ENCODE results near the gene LEP.
A peak's percentile ranks its signal among the peaks of the same experiment; 100 is the strongest.

LEP gene

DNA sequence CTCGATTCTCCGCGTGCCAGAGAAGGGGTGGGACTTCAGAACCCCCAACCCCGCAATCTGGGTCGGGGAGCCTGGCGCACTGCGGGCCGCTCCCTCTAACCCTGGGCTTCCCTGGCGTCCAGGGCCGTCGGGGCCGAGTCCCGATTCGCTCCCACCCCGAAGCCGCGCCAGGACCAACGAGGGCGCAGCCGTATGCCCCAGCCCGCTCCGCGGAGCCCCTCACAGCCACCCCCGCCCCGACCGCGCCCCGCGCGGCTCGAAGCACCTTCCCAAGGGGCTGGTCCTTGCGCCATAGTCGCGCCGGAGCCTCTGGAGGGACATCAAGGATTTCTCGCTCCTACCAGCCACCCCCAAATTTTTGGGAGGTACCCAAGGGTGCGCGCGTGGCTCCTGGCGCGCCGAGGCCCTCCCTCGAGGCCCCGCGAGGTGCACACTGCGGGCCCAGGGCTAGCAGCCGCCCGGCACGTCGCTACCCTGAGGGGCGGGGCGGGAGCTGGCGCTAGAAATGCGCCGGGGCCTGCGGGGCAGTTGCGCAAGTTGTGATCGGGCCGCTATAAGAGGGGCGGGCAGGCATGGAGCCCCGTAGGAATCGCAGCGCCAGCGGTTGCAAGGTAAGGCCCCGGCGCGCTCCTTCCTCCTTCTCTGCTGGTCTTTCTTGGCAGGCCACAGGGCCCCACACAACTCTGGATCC is at the start of gene LEP:
Gene LEP (plus strand): TSS at position 583 of the 691 bp plus-strand sequence. CDS start 10,741 bp downstream, outside the sequence.
- no peak for DNase-seq

- DNase-seq = no peak
Observed at GRCh38 chr7:128192497-128193142, 48.5 kb upstream of the LEP start.

- DNase-seq = no peak
Observed at GRCh38 chr7:128194533-128195282, 46.4 kb upstream of the LEP start.

DNA sequence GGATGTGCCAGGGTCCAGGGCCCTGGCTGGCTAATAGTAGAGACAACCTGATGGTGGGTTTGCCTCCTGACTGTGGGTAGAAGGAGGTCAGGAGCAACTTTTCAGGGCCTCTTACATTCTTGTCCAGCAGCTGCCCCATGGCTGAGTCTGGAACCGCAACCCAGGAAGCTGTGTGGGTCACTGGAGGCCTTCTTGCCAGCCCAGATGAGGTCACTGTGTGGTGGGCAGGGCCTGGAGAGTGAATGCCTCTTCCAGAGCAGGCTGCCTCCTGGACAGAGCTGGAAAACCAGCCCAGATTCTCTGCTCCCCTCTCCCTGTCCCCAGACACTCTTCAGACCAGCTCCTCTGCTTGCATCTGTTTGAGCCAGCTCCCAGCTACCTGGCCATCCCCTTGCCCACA is 43.5 kb upstream of the LEP start:
- DNase-seq = no peak

GRCh38 chr7:128197989-128198580 is 43.0 kb upstream of the LEP start:
- no peak for DNase-seq

- no peak for DNase-seq
Observed at GRCh38 chr7:128200376-128200775, 40.7 kb upstream of the LEP start.

DNA sequence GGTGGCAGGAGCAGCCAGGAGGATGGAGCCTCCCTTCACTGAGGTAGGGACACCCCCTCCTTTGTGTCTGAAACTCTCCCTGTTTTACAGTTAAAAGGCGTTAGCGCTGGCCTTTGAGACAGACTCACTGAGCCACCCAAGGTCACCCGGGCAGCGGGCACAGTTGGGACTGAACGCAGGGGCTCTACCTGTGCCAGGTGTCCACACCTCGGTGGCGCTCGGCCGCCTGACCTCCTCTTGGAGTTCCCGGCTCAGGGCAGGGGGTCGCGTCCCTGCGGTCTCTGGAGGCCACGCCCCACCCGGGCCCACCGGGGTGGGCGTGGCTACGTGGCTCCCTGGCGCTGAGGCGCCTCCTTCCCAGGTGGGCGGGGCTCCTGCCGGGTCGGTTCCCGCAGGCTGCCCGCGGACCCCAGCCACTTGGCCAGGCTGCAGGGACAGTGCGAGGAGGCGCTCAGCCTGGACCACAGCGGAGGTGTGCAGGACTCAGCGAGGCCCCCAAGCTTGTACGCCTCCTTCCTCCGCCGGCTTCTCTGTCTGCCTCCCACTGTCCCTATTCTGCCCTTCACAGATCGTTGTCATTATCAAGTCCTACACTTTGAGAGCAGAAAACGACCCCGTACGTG is 39.9 kb upstream of the LEP start:
- no peak for DNase-seq

DNA sequence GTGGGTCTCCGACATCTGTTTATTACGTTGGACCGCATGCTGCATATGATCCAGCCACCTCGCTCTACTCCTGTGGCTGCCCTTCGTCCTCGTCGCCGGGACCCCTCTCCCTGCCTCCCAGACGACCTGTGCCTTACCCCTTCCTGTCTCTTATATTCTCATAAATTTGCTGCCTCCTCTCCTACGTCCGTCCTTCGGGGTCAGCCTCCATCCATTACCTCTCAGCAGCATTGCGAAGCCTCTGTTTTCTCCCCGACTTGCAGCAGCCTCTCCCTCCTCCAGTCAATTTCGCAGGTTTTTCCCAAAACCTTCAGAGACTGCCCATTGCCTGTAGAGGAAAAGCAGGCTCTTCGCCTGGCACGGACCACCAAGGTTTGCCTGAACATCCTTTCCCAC is 39.4 kb upstream of the LEP start:
- no peak for DNase-seq

DNA sequence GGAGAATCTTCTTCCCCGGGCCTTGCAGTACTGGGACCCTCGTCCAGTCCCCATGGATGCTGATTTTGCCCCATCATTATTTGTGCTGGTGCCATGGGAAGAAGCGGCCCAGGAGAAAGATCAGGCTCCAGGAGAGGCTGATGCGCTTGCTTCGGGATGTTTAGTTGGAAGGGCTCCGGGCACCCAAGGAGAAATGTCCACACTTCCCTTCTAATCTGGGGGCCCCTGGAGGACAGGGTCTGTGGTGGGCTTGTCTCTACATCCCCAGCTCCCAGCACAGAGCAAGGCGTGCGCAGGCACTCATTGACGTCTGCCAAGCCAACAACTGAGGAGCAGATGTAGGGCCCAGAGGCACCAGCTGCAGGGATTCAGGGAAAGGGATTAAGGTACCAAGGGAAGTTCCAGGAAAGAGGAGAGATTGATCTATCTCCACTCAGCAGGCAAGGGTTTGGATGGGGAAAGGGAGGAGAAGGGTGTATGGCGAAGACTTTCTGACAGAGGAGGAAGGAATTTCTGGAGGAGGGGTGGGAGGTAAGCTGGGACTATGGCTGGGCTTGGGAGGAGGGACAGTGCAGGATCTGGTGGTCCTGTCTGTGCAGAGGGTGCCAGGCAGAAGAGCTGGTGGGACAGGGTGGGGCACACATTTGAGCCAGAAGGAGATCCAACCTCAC is 38.7 kb upstream of the LEP start:
- no peak for DNase-seq

DNA sequence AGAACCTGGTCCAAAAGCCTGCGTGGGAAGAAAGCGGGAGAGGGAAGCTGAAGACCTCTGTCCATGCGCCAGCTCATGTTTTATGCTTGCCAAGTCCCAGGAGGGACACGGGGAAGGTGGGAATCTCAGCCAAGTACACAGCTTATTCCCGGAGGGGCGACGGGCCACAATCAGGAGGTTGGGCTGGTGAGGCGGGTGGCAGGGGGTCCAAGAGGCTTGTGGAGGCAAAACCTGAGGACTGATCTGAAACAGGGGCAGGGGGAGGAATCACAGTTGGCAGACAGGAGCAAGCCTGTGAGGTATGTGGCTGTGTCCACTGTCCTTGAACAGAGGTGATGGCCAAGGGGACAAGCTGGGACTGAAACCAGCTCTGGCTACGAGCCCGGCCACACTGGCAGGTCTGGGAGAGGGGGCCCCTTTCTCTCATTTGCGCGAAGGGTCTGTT is 38.0 kb upstream of the LEP start:
- no peak for DNase-seq

GRCh38 chr7:128203710-128204214 is 37.3 kb upstream of the LEP start:
- DNase-seq = no peak

- no peak for DNase-seq
Observed at GRCh38 chr7:128204455-128204854, 36.6 kb upstream of the LEP start.

DNA sequence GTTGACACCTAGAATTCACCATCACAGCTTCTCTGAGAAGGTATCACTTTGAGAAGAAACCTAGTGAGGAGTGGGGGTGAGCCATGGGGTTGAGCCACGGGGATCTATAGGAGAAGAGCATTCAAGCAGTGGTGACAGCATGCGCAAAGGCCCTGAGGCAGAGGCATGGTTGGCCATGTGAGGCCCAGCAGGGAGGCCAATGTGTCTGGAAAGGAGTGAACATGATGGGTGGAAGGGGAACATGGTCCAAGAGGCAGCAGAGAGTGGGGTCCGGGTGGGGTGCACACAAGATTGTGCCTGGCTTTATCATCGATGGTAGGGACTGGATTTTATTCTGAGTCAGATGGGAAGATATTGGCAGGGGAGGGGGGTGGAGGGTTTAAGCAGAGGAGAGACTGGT is 36.0 kb upstream of the LEP start:
- DNase-seq = no peak

GRCh38 chr7:128206017-128206746 is 34.9 kb upstream of the LEP start:
- DNase-seq = no peak

- DNase-seq = no peak
Observed at GRCh38 chr7:128206747-128207500, 34.2 kb upstream of the LEP start.

DNA sequence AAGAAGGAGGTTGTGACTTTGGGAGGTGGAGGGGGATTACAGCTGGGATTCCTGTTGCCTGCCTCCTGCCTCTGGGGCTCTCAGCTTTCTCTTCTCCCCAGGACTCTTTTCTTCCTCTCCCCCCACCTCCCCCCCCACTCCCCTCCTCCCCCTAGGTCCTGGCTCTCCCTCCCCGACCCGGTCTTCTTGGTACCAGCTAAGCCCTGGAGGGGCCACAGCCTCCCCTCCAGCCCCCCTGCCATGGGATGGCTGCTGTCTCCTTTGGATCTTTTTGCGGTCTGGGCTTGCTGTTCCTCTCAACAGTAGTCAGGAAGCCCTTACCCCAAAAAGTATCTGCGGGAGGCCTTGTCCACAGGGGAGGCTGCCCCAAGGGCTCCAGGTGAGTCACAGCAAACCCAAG is 33.5 kb upstream of the LEP start:
- no peak for DNase-seq

DNA sequence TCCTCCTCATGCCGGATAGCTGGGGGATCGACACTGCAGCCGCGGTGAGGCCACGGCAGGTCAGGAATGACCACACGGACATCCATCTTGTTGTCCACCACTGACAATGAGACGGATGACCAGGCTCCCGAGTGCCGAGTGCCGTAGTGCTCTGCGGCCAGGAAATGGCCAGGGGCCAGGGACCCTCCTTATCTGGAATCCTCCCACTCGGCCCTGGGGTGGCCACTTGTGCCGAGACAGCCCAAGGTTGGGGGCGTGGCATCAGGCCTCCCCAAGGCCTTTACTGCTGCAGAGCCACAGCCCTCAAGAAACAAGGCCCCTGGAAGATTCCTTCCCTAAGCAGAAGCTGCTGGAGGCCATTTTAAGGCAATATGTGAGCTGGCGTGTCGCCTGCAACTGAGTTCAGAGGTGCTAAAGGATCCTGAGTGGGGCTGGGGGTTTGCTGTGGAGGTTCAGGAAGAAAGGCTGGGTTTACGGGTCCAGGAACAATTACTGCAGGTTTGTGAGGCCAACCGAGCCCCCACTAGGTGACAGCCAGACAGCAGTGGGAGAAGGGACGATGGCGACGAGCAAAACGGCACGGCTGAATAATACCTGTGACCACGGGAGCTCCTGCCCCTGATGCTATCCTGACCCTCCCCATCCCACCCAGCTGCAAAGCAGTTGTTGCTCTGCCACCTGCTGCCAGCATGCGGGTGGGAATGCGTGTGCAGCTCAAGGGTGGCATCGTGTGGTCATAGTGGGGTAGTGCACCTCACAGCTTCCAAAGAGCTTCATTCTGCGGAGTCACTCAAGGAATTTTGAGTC is 31.6 kb upstream of the LEP start:
- DNase-seq = peak; percentile 59 to 60

DNA sequence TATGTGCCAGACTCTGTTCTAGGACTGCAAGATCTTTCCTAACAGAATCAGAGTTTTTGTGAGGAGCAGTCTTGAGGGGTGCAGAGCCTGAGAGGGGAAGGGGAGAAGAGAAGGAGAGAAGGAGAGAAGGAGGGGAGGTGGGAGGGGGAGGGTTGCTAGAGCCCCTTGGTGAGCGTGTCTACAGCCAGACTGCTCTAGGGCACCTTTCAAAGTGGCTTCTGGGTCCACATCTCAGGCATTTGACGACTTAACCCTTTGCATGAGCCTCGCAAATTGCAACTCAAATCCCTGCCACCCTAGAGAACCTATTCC is 31.1 kb upstream of the LEP start:
- no peak for DNase-seq

DNA sequence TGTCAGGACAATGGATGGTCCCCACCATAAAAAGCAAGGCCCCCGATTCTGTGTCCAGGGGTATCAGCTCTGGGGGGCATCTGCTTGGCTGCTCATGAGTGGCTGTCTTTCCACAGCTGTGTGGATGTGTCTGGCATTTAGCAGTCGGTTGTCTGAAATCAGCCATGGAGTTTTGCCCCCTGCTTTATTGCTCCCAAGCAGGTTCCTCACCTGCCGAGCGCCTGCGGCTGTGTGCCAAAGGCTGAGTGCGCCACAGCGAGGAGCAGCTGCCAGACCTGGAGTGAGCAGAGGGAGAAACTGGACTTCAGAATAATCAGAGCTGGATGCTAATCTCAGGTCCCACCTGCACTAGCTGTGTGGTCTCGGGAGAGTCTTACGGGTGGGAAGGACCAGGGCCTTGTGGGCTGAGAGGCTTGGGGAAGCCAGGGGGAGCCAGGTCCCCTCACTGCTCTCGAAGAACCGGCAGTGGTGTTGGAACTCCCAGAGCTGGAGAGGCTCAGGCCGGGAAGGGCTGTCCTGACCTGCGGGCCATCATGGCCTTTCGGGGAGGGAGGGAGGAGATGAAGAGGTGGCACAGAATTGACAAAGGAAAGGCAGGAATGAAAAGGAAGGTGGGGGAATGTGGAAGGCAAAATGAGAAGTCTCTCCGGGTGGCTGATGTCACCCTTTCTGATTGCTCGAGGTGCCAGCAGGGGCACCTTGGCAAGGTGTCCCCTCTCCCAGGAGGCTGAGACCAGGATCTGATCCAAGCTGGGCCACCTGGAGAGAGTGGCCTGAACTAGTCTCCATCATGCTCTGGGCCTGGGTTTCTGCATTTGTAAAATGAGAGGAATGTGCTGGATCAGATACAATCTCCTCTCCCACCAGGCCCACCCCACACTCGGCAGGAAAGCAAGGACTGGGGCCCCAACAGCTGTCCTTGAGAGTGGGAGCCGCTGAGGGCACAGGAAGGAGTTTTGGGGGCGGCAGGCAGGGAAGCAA is 30.2 kb upstream of the LEP start:
- DNase-seq = no peak

Measured in stimulated activated CD4-positive, alpha-beta T cell treated with anti-CD3 and anti-CD28 coated beads, Interleukin-4, amount 100 ng/mL, for 4 hours (primary cell).